Fibroblast of the conjunctiva (primary cell): ENCODE measurements around the gene MEIS3.

Experiments
- DNase-seq: peaks from one replicate; pipeline ENCODE4 v3.0.0-alpha.2; 2010; ENCODE audit warnings: low read depth

Gene MEIS3

GRCh38 chr19:47357788-47358680, 61.3 kb downstream of the MEIS3 start:
- no peak for DNase-seq

- no peak for DNase-seq
Observed at GRCh38 chr19:47356900-47357299, 62.4 kb downstream of the MEIS3 start.

- no peak for DNase-seq
Observed at GRCh38 chr19:47353307-47353712, 66.0 kb downstream of the MEIS3 start.
